Activated effector memory CD4-positive, alpha-beta T cell treated with anti-CD3 and anti-CD28 coated beads, Interleukin-2, amount 50 U/mL, for 16 hours (primary cell): ENCODE measurements around the gene KLHL28.
"Not testable (repeated sequence)": the region's sequence is repeated elsewhere in the genome, so short reads cannot be mapped to it uniquely, and the experiment has no call there.

ENCODE experiments used
- DNase-seq: peaks from one replicate; pipeline ENCODE4 v3.0.0-alpha.2; 2020

KLHL28 gene

DNA sequence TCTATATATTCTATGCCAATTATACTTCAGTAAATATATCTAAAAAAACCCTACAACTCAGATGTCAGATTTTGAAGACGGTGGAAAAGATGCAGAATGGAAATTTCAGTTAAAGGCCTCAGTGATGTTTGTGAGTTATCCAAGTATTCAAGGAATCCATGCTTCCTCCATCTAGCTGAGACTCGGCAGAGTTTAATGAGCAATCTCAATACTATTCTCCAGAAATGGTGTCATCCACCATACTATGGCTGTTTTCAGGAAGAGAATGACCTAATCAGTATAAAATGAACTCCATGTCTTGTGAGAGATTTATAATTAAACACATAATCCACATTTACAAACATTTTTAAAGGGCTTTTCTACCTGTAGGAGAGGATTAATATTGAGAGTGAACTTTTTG is 66.0 kb downstream of the KLHL28 start:
- no peak for DNase-seq

DNA sequence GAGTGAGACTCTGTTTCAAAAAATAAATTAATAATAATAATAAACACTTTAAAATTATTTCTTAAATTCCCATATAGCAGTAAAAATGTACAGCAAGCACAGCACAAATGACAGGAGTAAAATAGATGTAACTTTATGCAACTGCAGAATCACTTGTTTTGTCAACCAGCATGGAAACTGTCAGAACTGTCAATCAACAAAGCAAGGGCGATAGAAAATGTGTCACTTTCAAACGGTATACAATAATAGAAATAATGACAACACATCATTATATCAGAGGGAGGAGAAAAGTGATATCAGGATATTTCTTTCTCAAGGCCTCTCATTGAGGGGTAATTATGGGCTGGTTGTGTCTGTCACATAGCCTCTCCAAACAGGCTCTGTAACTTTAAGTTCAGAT is 68.2 kb downstream of the KLHL28 start:
- no peak for DNase-seq

DNA sequence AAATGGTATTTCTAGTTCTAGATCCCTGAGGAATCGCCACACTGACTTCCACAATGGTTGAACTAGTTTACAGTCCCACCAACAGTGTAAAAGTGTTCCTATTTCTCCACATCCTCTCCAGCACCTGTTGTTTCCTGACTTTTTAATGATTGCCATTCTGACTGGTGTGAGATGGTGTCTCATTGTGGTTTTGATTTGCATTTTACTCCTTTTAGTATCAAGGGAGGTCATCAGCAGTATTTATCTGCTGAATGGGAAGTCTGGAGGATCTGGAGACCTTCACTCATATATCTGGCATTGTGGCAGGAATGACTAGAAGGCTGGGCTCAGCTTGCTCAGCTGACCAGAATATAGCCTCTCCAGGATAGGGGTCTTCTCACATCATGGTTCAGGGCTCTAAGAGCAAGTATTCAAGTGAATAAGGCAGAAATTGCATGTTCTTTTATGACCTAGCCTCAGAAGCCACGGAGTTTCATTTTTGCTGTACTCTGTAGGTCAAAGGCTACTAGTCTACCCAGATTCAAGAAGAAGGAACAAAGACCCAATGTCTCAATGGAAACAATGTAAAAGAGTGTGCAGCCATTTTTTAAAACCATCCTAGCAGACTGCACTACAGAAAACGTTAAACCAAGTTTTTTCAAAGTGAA is 69.9 kb downstream of the KLHL28 start:
- DNase-seq = not testable (repeated sequence)

DNA sequence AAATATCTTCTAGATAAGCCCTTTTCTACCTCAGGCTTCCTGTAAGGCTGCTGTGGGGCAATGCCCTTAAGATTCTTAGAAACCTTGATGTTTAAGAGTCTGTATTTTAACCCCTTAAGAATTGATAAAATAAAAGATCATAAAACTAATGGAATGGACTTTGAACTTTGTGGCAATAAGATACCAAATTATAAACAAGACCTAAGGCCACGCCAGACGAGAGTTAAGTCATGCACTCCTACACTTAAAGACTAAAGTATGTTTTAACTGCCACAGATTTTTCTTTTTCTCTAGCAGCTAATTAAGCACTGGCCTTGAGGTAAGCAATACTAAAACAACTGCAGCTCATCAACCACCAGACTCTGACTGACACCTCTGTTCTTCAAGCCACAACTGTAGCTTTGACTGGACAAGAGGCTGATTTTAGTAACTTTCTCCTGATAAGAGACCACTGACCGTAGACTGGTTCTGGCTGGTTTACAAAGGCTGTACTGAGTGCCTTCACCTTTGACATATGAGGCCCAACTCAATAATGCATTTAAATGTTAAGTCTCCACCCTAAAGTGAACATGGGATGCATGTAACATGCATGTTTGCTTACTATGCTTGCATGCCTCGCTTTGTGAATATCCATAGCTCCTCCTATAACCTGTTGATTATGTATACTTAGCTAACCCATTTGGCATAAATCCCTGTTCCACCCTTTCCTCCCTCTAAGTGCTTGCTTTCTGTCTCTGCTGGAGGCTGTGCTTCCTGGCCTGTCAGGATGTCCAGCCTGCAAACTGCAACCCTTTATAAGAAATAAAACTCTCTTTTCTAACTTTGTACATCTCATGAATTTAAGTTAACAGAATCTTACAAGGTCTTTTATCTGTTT is 71.9 kb downstream of the KLHL28 start:
- DNase-seq = no peak

DNA sequence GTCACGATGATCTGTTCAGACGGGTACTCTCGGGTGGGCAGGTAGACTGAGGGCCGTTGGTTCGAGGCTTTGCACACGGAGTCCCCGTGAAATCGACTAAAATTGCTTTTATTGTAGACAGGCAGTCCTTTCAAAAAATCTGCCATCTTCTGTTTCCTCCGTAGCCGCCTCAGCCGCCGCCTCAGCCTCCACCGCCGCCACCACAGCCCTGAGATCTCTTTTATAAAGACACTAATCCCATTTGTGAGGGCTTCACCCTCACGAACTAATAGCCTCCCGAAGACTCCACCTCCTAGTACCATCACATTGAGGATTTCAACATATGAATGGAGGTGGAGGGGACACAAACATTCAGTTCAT is 74.2 kb downstream of the KLHL28 start:
- DNase-seq = no peak

DNA sequence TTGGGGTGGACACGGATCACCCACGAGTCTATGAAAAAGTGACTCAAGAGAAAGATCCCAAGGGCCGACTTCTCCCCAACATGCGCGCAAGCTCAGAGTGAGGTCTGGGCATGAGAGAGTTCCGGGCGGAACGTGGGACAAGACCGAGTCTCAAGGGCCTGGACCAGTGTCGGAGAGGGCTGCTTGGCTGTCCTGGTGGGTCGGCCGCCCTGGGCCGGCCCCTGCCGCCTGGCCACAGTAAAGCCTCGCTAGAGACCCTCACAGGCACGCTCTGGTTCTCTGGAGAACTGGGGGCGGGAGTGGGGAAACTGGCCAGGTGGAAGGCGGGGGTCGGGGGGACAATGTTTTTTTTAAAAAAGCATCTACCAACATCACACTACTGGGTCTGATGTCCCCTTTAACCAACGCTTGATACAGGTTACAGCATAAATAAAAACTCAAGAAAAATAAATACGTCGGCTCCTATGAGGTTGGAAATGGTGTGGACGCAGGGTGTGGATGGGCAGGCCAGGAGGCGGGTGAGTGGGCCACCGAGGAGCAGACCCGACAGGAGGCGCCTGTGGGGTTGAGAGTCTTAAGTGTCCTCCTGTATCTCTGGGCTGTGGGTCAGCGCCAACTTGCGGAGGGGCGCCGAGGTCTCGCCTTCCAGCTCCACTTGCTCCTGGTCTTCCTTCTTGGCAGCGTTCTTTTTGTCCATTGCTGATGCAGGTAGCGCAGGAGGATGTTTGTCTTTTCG is 74.7 kb downstream of the KLHL28 start:
- no peak for DNase-seq

DNA sequence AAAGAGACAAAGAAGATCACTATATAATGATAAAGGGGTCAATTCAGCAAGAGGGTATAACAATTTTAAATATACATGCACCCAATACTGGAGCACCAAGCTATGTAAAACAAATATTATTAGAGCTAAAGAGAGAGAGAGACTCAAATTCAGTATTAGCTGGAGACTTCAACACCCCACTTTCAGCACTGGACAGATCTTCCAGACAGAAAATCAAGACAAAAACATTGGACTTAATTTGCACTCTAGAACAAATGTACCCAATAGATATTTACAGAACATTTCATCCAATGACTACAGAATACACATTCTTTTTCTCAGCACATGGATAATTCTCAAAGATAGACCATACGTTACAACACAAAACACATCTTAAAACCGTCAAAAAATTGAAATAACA is 81.0 kb downstream of the KLHL28 start:
- DNase-seq = no peak
